PC-3 (cell line): Measurements from ENCODE around the gene SPR.

Experiments
- CTCF ChIP-seq: fragments of 300-600 bp; sonication (generic); conservative IDR thresholded peaks from 2 replicates; pipeline ENCODE4 v1.5.1; 2017; ENCODE audit warnings: antibody characterized with exemption, low read depth, mild to moderate bottlenecking, low read length
- EZH2 ChIP-seq: fragments of 300-600 bp; sonication (generic); IDR thresholded peaks from one replicate; pipeline ENCODE4 v1.6.1; 2017; ENCODE audit warnings: antibody characterized with exemption, mild to moderate bottlenecking, low read length; ENCODE audit not compliant: unreplicated experiment

DNA sequence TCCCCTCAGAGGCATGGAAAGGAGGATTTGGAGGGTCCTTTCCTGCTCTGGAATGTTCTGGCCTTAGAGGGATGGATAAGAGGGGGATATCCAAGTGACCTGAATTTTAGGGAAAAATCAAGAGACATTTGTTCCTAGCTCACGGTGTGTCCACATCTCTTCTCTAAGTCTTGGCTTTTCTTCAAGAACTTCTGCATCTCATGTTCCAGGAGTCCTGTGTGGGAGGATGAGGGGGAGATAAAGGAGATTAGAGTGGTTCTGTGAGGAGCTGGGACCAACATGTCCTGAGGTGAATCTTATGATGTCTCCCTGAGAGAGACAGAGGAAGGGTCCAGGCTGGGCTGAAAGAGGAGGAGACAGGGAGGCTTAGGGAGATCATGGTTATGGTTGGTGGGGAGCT lies 41.8 kb downstream of the SPR start:
- TF ChIP-seq EZH2: no peak
- TF ChIP-seq CTCF: no peak
